ENCODE data around the gene CCDC59. TPM values are rescaled to one million over a fixed set of nuclear protein-coding genes. Genes with fewer than 3 reads are reported as not detected.
A peak's percentile ranks its signal among the peaks of the same experiment; 100 is the strongest.

Gene CCDC59
- total RNA-seq, 1 donor from 2014 or later = 58.4 TPM

GRCh38 chr12:82327861-82328260 is 30.3 kb downstream of the CCDC59 start:
- no peaks in the 10 kb centered on the region for H3K27me3 ChIP-seq (ENCODE audit: control insufficient read depth, insufficient read depth, low read length)
- FAIRE-seq (no peak), DNase-seq (ENCODE audit: low read depth) (no peak)
- H3K36me3 ChIP-seq (ENCODE audit: control insufficient read depth, insufficient read depth, low read length) = no peaks in the 10 kb centered on the region
- TF ChIP-seq, protein P1, sequence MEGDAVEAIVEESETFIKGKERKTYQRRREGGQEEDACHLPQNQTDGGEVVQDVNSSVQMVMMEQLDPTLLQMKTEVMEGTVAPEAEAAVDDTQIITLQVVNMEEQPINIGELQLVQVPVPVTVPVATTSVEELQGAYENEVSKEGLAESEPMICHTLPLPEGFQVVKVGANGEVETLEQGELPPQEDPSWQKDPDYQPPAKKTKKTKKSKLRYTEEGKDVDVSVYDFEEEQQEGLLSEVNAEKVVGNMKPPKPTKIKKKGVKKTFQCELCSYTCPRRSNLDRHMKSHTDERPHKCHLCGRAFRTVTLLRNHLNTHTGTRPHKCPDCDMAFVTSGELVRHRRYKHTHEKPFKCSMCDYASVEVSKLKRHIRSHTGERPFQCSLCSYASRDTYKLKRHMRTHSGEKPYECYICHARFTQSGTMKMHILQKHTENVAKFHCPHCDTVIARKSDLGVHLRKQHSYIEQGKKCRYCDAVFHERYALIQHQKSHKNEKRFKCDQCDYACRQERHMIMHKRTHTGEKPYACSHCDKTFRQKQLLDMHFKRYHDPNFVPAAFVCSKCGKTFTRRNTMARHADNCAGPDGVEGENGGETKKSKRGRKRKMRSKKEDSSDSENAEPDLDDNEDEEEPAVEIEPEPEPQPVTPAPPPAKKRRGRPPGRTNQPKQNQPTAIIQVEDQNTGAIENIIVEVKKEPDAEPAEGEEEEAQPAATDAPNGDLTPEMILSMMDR (IDR thresholded peaks at IDR 0.05; ENCODE audit: insufficient read depth, low read length, severe bottlenecking) = no peak
- H3K4me3 ChIP-seq (ENCODE audit: low read depth, low read length) = no peak overlapping the region

GRCh38 chr12:82326905-82327503 is 31.2 kb downstream of the CCDC59 start:
- Histone ChIP-seq H3K4me3 (ENCODE audit: low read depth, low read length) (no peak overlapping the region), H3K36me3 (ENCODE audit: control insufficient read depth, insufficient read depth, low read length) (no peaks in the 10 kb centered on the region), H3K27me3 (ENCODE audit: control insufficient read depth, insufficient read depth, low read length) (no peaks in the 10 kb centered on the region)
- DNase-seq (ENCODE audit: low read depth) (peak; percentile 39), FAIRE-seq (no peak)
- TF ChIP-seq, protein P1 (IDR thresholded peaks at IDR 0.05; ENCODE audit: insufficient read depth, low read length, severe bottlenecking) = no peak

GRCh38 chr12:82325540-82326336 is 32.4 kb downstream of the CCDC59 start:
- H3K4me3 ChIP-seq (ENCODE audit: low read depth, low read length) = no peak overlapping the region
- H3K27me3 ChIP-seq (ENCODE audit: control insufficient read depth, insufficient read depth, low read length) = no peaks in the 10 kb centered on the region
- no peak for FAIRE-seq
- DNase-seq (ENCODE audit: low read depth) = no peak
- H3K36me3 ChIP-seq (ENCODE audit: control insufficient read depth, insufficient read depth, low read length) = no peaks in the 10 kb centered on the region
- TF ChIP-seq, protein P1 (IDR thresholded peaks at IDR 0.05; ENCODE audit: insufficient read depth, low read length, severe bottlenecking) = no peak

DNA sequence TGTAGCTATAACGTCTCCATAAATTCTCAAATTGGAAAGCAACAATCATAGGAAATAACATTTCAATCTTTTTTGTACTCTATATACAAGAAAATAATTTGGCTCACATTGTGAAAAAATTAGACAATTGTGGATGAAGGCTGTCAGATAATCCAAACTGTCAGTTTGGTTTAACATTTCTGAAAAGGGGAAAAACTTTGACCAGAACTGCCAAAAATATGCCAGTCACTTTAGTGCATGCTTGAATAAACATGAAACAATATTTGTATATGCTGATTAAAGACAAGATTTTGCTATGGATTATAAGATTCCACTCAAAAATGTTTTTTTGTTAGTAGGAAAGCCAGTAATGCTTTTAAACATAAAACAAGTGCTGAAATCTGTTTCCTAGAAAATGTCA is 38.9 kb downstream of the CCDC59 start:
- TF ChIP-seq, protein P1 (IDR thresholded peaks at IDR 0.05; ENCODE audit: insufficient read depth, low read length, severe bottlenecking) = no peak
- DNase-seq (ENCODE audit: low read depth) (no peak), FAIRE-seq (no peak)
- no peaks in the 10 kb centered on the region for H3K36me3 ChIP-seq (ENCODE audit: control insufficient read depth, insufficient read depth, low read length)
- H3K27me3 ChIP-seq (ENCODE audit: control insufficient read depth, insufficient read depth, low read length) = no peaks in the 10 kb centered on the region
- H3K4me3 ChIP-seq (ENCODE audit: low read depth, low read length) = no peak overlapping the region

DNA sequence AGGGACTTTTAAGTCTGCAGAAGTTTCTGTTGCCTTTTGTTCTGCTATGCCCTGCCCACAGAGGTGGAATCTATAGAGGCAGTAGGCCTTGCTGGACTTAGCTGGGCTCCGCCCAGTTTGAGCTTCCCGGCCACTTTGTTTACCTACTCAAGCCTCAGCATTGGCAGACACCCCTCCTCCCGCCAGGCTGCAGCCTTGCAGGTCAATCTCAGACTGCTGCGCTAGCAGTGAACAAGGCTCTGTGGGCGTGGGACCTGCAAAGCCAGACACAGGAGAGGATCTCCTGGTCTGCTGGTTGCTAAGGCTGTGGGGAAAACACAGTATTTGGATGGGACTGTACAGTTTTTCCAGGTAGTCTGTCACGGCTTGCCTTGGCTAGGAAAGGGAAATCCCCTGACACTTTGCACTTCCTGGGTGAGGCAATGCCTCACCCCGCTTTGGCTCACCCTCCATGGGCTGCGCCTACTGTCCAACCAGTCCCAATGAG is 43.7 kb downstream of the CCDC59 start:
- Histone ChIP-seq H3K4me3 (ENCODE audit: low read depth, low read length) (no peak overlapping the region), H3K36me3 (ENCODE audit: control insufficient read depth, insufficient read depth, low read length) (no peaks in the 10 kb centered on the region), H3K27me3 (ENCODE audit: control insufficient read depth, insufficient read depth, low read length) (no peaks in the 10 kb centered on the region)
- DNase-seq (ENCODE audit: low read depth) (peak; percentile 90), FAIRE-seq (no peak)
- TF ChIP-seq, protein P1 (IDR thresholded peaks at IDR 0.05; ENCODE audit: insufficient read depth, low read length, severe bottlenecking) = no peak

Other genes starting within 250 kb of the CCDC59 start
- 4.2 and 4.7 TPM in 2 replicates for gene METTL25, start 142 bp upstream of the CCDC59 start, total RNA-seq

Measured in bronchial epithelial cell (primary cell).